ENCODE measurements around the gene PLP2. TPM values are rescaled to one million over a fixed set of nuclear protein-coding genes. Genes with fewer than 3 reads are reported as not detected.
"Not testable (repeated sequence)": the region's sequence is repeated elsewhere in the genome, so short reads cannot be mapped to it uniquely, and the experiment has no call there.

The PLP2 gene
- total and polyA plus RNA-seq, 8 donors = 42.7 to 241 (median 53.5) TPM

GRCh38 chrX:49133759-49134158 lies 37.9 kb upstream of the PLP2 start:
- DNase-seq = no peak
- no peaks in the 10 kb centered on the region for H3K36me3 ChIP-seq
- intact Hi-C loops (cut with DNase I) = no loop called here

GRCh38 chrX:49137492-49137891 lies 34.2 kb upstream of the PLP2 start:
- Histone ChIP-seq H3K4me3 (no peak overlapping the region), H3K36me3 (no peaks in the 10 kb centered on the region), H3K27ac (no peak overlapping the region), H3K4me1 (no peaks in the 10 kb centered on the region), H3K27me3 (no peaks in the 10 kb centered on the region), H3K9me3 (peaks cover 0 to 26% of the 10 kb centered on the region in 2 donors)
- no peak for TF ChIP-seq CTCF (IDR thresholded peaks at IDR 0.05)
- no peak for DNase-seq
- no peak for ATAC-seq
- intact Hi-C loops (cut with DNase I) = no loop called here

More at GRCh38 chrX:49133759-49134158, 37.9 kb upstream of the PLP2 start:
- H3K27ac ChIP-seq = no peak overlapping the region
- H3K27me3 ChIP-seq = no peaks in the 10 kb centered on the region
- no peaks in the 10 kb centered on the region for H3K4me1 ChIP-seq
- peaks cover 0 to 2% of the 10 kb centered on the region in 2 donors for H3K9me3 ChIP-seq
- H3K4me3 ChIP-seq = no peak overlapping the region
- peak; percentile 16 for ATAC-seq
- no peak for TF ChIP-seq CTCF (IDR thresholded peaks at IDR 0.05)

GRCh38 chrX:49139713-49140112 lies 32.0 kb upstream of the PLP2 start:
- H3K36me3 ChIP-seq = no peaks in the 10 kb centered on the region
- peaks cover 0 to 26% of the 10 kb centered on the region in 2 donors for H3K9me3 ChIP-seq
- DNase-seq = no peak
- H3K4me1 ChIP-seq = no peaks in the 10 kb centered on the region
- no peaks in the 10 kb centered on the region for H3K27me3 ChIP-seq
- TF ChIP-seq CTCF (IDR thresholded peaks at IDR 0.05) = no peak
- H3K4me3 ChIP-seq = no peak overlapping the region
- intact Hi-C loops (cut with DNase I) = loop anchor here in 1 of 2 donors (2.0 kb wide), 1 partner anchor 73 kb away; no protein-coding TSS in a partner anchor
- no peak overlapping the region for H3K27ac ChIP-seq
- no peak for ATAC-seq

GRCh38 chrX:49142264-49142663 lies 29.4 kb upstream of the PLP2 start:
- DNase-seq; H3K36me3 ChIP-seq; H3K27ac ChIP-seq; intact Hi-C loops (cut with DNase I); H3K27me3 ChIP-seq; ATAC-seq; H3K4me1 ChIP-seq; H3K4me3 ChIP-seq: not testable (repeated sequence)
- peak; percentile 12 to 25 for TF ChIP-seq CTCF (IDR thresholded peaks at IDR 0.05)
- peaks cover 0 to 26% of the 10 kb centered on the region in 2 donors for H3K9me3 ChIP-seq

GRCh38 chrX:49143154-49143553 lies 28.5 kb upstream of the PLP2 start:
- H3K9me3 ChIP-seq = peaks cover 0 to 26% of the 10 kb centered on the region in 2 donors
- DNase-seq; H3K4me1 ChIP-seq; H3K36me3 ChIP-seq; ATAC-seq; H3K27ac ChIP-seq; H3K27me3 ChIP-seq; intact Hi-C loops (cut with DNase I); H3K4me3 ChIP-seq: not testable (repeated sequence)

GRCh38 chrX:49147282-49147681 lies 24.4 kb upstream of the PLP2 start:
- H3K27ac ChIP-seq = no peak overlapping the region
- H3K4me3 ChIP-seq = no peak overlapping the region
- H3K27me3 ChIP-seq = no peaks in the 10 kb centered on the region
- no peaks in the 10 kb centered on the region for H3K4me1 ChIP-seq
- H3K36me3 ChIP-seq = no peaks in the 10 kb centered on the region
- H3K9me3 ChIP-seq = no peaks in the 10 kb centered on the region
- intact Hi-C loops (cut with DNase I) = no loop called here
- DNase-seq = no peak
- ATAC-seq = no peak
- TF ChIP-seq CTCF (IDR thresholded peaks at IDR 0.05) = no peak

Data from left lung (tissue), 10 donors.